GM21619 (cell line): ENCODE data around the gene TFF2.

ENCODE experiments used
- ATAC-seq: cut with Tn5 transposase; IDR thresholded peaks from one replicate; pipeline ENCODE4 v1.9.1; 2021; ENCODE audit not compliant: unreplicated experiment

The TFF2 gene

GRCh38 chr21:42306366-42307035, 44.3 kb downstream of the TFF2 start:
- ATAC-seq, result no peak

- ATAC-seq, result no peak
Measured at GRCh38 chr21:42305707-42306147, 45.1 kb downstream of the TFF2 start.

GRCh38 chr21:42304556-42305454, 46.0 kb downstream of the TFF2 start:
- ATAC-seq, result no peak

GRCh38 chr21:42303443-42303842, 47.4 kb downstream of the TFF2 start:
- ATAC-seq, result no peak

- ATAC-seq, result no peak
Measured at GRCh38 chr21:42302794-42303193, 48.0 kb downstream of the TFF2 start.

- no peak for ATAC-seq
Measured at GRCh38 chr21:42302076-42302650, 48.6 kb downstream of the TFF2 start.

GRCh38 chr21:42301371-42302075, 49.3 kb downstream of the TFF2 start:
- no peak for ATAC-seq

GRCh38 chr21:42300956-42301355, 49.8 kb downstream of the TFF2 start:
- no peak for ATAC-seq

- no peak for ATAC-seq
Measured at GRCh38 chr21:42300045-42300583, 50.7 kb downstream of the TFF2 start.

GRCh38 chr21:42299324-42300044, 51.3 kb downstream of the TFF2 start:
- ATAC-seq, result no peak

- no peak for ATAC-seq
Measured at GRCh38 chr21:42298657-42299056, 52.1 kb downstream of the TFF2 start.

GRCh38 chr21:42298237-42298636, 52.6 kb downstream of the TFF2 start:
- ATAC-seq, result no peak

- ATAC-seq, result no peak
Measured at GRCh38 chr21:42297377-42297776, 53.4 kb downstream of the TFF2 start.

- no peak for ATAC-seq
Measured at GRCh38 chr21:42296501-42296900, 54.3 kb downstream of the TFF2 start.
